Vagina (tissue), 2 donors: ENCODE results near the gene TSHR. TPM values are rescaled to one million over a fixed set of nuclear protein-coding genes. Genes with fewer than 3 reads are reported as not detected.
"Not testable (repeated sequence)": the region's sequence is repeated elsewhere in the genome, so short reads cannot be mapped to it uniquely, and the experiment has no call there.

Source experiments
- DNase-seq, 2 donors: peaks; one replicate each; pipeline ENCODE4 v3.0.0-alpha.2; 2017; ENCODE audit errors: extremely low spot score in 2 of 2
- H3K27ac ChIP-seq: fragments of 200-600 bp; sonication (generic); one replicate; pipeline ENCODE4 v1.5.1; 2019
- H3K27me3 ChIP-seq: fragments of 200-600 bp; sonication (generic); one replicate; pipeline ENCODE4 v1.5.1; 2019
- H3K36me3 ChIP-seq, 2 donors: fragments of 200-600 bp; sonication (generic); one replicate each; pipeline ENCODE4 v1.5.1; 2017 to 2019
- H3K4me1 ChIP-seq: fragments of 200-600 bp; sonication (generic); one replicate; pipeline ENCODE4 v1.5.1; 2019
- H3K4me3 ChIP-seq, 2 donors: fragments of 200-600 bp; sonication (generic); 1 replicate in 1 of 2; 2 replicates in 1 of 2; pipeline ENCODE4 v1.5.1; 2016 to 2019
- H3K9me3 ChIP-seq: fragments of 200-600 bp; sonication (generic); one replicate; pipeline ENCODE4 v1.5.1; 2019
- POLR2A ChIP-seq, 2 donors: fragments of 450-650 bp; IDR thresholded peaks; one replicate each; pipeline ENCODE4 v1.6.1; 2017; ENCODE audit warnings: antibody characterized with exemption in 2 of 2, mild to moderate bottlenecking in 2 of 2, moderate library complexity in 2 of 2
- POLR2AphosphoS5 ChIP-seq, 2 donors: sonication (generic); formaldehyde crosslinking; IDR thresholded peaks; one replicate each; pipeline ENCODE4 v1.9.0; 2017; ENCODE audit warnings: antibody characterized with exemption in 2 of 2, mild to moderate bottlenecking in 2 of 2, low read depth in 1 of 2; ENCODE audit not compliant: insufficient read depth in 1 of 2
- intact Hi-C: fragments of 100-400 bp; cut with DNase I; formaldehyde crosslinking; loops from one replicate; pipeline ENCODE4 v1.15.1; 2023
- total RNA-seq: library from RNA; depleted of rRNA; stranded (reverse); fragments of >200 nt; gene quantifications from one replicate; pipeline ENCODE4 v1.2.3, GENCODE V29; 2016
- TF ChIP-seq, protein P1 (sequence below), 3 experiments: fragments of 450-650 bp in 2 of 3; fragments of 200-600 bp in 1 of 3; sonication (generic) in 1 of 3; IDR thresholded peaks; one replicate each; pipeline ENCODE4 v1.5.1; 2017 to 2019; ENCODE audit warnings: antibody characterized with exemption in 3 of 3, mild to moderate bottlenecking in 2 of 3, moderate library complexity in 2 of 3

The TSHR gene
- total RNA-seq, 1 donor from 2014 or later, result not detected

DNA sequence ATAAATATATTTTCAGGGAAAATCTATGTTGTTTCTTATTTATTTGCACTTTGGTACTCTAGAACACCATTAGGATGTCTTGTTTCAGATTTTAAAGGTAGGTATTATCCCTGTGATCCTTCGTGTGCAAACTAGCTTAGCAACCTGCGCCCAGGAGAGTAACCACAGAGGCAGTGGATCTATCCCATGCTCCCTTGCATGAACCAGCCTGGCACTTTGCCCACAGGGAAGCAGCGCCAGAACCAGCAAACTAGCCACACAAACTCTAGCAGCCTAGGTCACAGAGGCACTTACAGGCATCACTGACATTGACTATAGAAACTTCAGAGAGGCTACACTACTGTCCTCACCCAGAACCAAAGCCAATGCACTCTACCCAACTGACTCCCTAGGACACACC is 76.1 kb downstream of the TSHR start:
- Histone ChIP-seq H3K27ac (no peak overlapping the region), H3K4me1 (no peaks in the 10 kb centered on the region)

DNA sequence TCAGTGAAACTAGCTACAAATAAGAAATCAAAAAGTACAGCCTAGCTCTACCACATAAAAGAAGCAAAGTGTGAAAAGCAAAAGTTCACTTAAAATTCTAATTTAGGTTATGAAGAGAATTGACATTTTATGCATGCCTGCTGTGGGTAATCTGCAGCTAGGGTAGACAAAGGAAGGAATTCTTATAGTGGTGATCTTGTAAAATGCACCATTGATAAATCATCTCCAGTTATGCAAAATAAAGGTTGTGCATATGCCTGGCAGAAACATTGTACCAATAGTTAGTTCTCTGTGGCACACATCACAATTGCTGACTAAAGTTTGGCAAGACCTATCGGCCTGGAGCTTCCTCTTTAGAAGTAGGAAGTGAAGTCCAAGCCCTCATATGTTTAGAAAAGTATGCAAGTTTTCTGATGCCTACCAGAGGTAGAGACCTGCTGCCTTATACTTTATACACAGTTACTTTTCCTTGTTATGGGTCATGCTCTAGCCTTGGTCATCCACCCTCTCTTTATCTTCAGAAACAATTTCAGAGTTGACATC is 78.3 kb downstream of the TSHR start:
- Histone ChIP-seq H3K9me3 (no peaks in the 10 kb centered on the region), H3K27ac (no peak overlapping the region), H3K36me3 (no peaks in the 10 kb centered on the region), H3K4me3 (no peak overlapping the region), H3K27me3 (no peaks in the 10 kb centered on the region), H3K4me1 (no peaks in the 10 kb centered on the region)
- DNase-seq, result no peak
- intact Hi-C loops, result no loop called here
- TF ChIP-seq POLR2AphosphoS5 (IDR thresholded peaks at IDR 0.05; ENCODE audit: insufficient read depth in 1 of 2, low read depth in 1 of 2) (no peak), POLR2A (IDR thresholded peaks at IDR 0.05) (no peak)
- TF ChIP-seq, protein P1, sequence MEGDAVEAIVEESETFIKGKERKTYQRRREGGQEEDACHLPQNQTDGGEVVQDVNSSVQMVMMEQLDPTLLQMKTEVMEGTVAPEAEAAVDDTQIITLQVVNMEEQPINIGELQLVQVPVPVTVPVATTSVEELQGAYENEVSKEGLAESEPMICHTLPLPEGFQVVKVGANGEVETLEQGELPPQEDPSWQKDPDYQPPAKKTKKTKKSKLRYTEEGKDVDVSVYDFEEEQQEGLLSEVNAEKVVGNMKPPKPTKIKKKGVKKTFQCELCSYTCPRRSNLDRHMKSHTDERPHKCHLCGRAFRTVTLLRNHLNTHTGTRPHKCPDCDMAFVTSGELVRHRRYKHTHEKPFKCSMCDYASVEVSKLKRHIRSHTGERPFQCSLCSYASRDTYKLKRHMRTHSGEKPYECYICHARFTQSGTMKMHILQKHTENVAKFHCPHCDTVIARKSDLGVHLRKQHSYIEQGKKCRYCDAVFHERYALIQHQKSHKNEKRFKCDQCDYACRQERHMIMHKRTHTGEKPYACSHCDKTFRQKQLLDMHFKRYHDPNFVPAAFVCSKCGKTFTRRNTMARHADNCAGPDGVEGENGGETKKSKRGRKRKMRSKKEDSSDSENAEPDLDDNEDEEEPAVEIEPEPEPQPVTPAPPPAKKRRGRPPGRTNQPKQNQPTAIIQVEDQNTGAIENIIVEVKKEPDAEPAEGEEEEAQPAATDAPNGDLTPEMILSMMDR (IDR thresholded peaks at IDR 0.05), result no peak

More for the DNA sequence above, 76.1 kb downstream of the TSHR start:
- DNase-seq, result no peak
- Histone ChIP-seq H3K4me3 (no peak overlapping the region), H3K36me3 (no peaks in the 10 kb centered on the region), H3K9me3 (no peaks in the 10 kb centered on the region), H3K27me3 (no peaks in the 10 kb centered on the region)
- no peak for TF ChIP-seq POLR2A (IDR thresholded peaks at IDR 0.05)
- TF ChIP-seq POLR2AphosphoS5 (IDR thresholded peaks at IDR 0.05; ENCODE audit: insufficient read depth in 1 of 2, low read depth in 1 of 2), result no peak
- TF ChIP-seq, protein P1 (IDR thresholded peaks at IDR 0.05), result no peak
- intact Hi-C loops, result no loop called here

DNA sequence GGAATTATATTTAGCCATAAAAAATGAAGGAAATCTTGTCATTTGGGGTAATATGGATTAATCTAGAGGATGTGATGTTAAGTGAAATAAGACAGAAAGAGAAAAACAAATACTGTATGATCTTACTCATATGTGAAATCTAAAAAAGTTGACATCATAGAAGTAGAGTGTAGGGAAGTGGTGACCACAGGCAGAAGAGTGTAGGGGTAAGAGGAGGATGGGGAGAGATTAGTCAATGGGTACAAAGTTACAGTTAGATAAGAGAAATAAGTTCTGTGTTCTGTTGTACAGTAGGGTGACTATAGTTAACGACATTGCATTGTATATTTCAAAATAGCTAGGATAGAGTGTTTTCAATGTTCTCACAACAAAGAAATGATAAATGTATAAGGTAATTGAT is 87.0 kb downstream of the TSHR start:
- Histone ChIP-seq H3K36me3 (no peaks in the 10 kb centered on the region), H3K27ac (no peak overlapping the region), H3K4me3 (no peak overlapping the region), H3K4me1 (no peaks in the 10 kb centered on the region), H3K27me3 (no peaks in the 10 kb centered on the region), H3K9me3 (peaks cover 5% of the 10 kb centered on the region)
- no peak for DNase-seq
- intact Hi-C loops, result no loop called here
- no peak for TF ChIP-seq POLR2AphosphoS5 (IDR thresholded peaks at IDR 0.05; ENCODE audit: insufficient read depth in 1 of 2, low read depth in 1 of 2)
- no peak for TF ChIP-seq POLR2A (IDR thresholded peaks at IDR 0.05)
- TF ChIP-seq, protein P1 (IDR thresholded peaks at IDR 0.05), result no peak

DNA sequence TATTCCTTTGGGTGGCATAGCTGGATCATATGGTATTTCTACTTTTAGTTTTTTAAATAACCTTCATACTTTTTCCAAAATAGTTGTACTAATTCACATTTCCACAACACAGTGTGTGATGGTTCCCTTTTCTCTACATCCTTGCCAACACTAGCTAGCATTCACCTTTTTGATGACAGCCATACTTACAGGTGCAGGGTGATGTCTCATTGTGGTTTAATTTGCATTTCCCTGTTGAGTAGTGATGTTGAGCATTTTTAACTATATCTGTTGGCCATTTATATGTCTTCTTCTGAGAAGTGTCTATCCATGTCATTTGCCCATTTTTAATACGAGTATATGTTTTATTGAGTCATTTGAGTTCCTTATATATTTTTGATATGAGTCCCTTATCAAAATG is 96.1 kb downstream of the TSHR start:
- no peaks in the 10 kb centered on the region for H3K9me3 ChIP-seq
- no peak overlapping the region for H3K27ac ChIP-seq
- no peak overlapping the region for H3K4me3 ChIP-seq
- no peaks in the 10 kb centered on the region for H3K27me3 ChIP-seq
- H3K4me1 ChIP-seq, result no peaks in the 10 kb centered on the region
- H3K36me3 ChIP-seq, result no peaks in the 10 kb centered on the region
- no peak for DNase-seq
- TF ChIP-seq POLR2A (IDR thresholded peaks at IDR 0.05) (no peak), POLR2AphosphoS5 (IDR thresholded peaks at IDR 0.05; ENCODE audit: insufficient read depth in 1 of 2, low read depth in 1 of 2) (no peak)
- TF ChIP-seq, protein P1 (IDR thresholded peaks at IDR 0.05), result no peak
- intact Hi-C loops, result no loop called here

DNA sequence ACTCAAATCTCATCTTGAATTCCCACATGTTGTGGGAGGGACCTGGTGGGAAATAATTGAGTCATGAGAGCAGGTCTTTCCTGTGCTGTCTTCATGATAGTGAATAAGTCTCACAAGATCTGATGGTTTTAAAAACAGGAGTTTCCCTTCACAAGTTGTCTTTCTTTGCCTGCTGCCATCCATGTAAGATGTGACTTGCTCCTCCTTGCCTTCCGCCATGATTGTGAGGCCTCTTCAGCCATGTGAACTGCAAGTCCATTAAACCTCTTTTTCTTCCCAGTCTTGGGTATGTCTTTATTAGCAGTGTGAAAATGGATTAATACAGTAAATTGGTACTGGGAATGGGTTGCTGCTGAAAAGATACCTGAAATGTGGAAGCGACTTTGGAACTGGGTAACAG is 98.6 kb downstream of the TSHR start:
- not testable (repeated sequence) for H3K9me3 ChIP-seq

More for the DNA sequence above, 98.6 kb downstream of the TSHR start:
- H3K4me3 ChIP-seq, H3K27me3 ChIP-seq, H3K36me3 ChIP-seq, H3K4me1 ChIP-seq, intact Hi-C loops, DNase-seq, H3K27ac ChIP-seq: not testable (repeated sequence)
